KBM-7 (cell line): ENCODE results near the gene BRF1.
A peak's percentile ranks its signal among the peaks of the same experiment; 100 is the strongest.

ENCODE experiments used
- DNase-seq: peaks from one replicate; pipeline ENCODE4 v3.0.0-alpha.2; 2015
- in situ Hi-C: fragments of 300-500 bp; cut with MboI; formaldehyde crosslinking; loops from 2 replicates; pipeline ENCODE4 v1.14.3; 2020; ENCODE audit warnings: low sequenced_read_pairs, low pct_unique_long_range_greater_than_20kb, mixed read lengths

The BRF1 gene

DNA sequence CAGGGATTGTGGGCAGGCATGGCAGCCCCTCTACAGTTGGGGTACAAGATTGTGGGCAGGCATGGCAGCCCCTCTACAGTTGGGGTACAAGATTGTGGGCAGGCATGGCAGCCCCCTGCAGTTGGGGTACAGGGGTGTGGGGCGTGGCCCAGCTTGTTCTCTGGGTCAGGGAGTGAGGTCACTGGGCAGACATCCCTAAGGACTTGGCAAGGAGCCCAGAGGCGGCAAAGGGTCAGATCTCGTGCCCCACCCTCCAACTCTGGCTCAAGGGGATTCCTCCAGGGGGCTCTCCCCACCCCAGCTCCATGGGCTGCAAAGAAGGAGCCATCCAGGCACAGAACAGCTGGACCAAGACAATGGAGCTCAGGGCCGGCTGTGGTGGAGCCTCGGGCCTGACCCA, 93.9 kb downstream of the BRF1 start:
- in situ Hi-C loops: no loop called here
- no peak for DNase-seq

DNA sequence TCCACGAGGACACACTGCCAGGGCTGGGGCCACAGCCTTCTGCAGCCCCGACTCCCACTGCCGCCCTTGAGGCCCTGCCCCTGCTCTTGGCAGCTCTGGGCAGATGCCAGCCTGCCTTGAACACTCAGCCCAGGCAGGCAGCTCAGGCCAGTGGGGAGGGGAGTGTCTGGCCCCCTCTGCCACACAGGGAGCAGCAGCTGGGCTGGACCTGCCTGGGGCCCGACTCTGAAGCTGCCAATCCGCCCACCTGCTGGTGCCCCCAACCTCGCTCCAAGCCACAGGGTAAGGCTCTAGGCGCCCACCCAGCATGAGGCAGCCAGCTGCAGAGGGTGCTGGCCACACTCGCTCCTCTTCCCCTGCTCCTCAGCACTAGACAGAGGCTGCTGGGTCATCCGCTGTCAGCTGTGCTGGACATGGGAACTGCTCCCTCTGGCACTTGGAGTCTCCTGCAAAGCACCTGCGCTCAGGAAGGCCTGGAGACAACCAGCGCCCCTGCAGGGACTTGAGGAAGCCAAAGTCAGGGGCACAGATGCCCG, 95.1 kb downstream of the BRF1 start:
- in situ Hi-C loops: no loop called here
- DNase-seq: no peak

DNA sequence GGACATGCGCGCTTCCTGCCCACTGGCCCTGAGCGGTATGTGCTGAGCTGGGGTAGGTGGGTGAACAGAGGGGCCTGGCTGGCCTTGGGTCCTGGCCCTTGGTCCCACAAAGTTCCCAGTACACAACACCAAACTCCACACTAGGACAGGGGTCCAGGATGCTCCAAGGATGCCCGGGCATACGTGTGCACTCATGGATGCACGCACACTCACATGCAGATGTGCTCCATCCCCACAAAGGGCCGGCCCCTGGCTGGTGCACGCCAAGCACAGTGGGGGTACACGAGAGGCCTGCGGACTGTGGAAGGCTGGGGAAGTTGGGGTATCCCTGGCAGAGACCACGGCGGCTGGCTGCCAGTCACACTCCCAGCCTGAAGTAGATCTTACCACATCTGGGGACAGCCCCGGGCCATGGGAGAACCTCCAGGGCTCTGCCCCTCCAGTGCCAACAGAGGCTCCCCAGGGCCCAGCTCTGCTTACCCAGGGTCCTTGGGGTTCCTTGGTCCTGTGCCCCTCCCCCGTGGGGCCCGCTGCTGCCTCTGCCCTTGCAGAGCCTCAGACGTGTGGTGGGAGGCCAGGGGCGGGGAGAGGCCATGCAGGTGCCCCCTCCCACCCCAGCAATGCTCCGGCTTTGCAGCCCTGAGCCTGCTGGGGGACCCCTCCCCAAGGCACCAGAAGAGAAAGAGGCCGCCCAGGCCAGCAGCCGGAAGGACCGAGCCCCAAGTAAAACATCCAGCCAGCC, 95.7 kb downstream of the BRF1 start:
- in situ Hi-C loops: no loop called here
- no peak for DNase-seq

- in situ Hi-C loops: no loop called here
- DNase-seq: no peak
Measured at GRCh38 chr14:105204206-105204930, 96.4 kb downstream of the BRF1 start.

DNA sequence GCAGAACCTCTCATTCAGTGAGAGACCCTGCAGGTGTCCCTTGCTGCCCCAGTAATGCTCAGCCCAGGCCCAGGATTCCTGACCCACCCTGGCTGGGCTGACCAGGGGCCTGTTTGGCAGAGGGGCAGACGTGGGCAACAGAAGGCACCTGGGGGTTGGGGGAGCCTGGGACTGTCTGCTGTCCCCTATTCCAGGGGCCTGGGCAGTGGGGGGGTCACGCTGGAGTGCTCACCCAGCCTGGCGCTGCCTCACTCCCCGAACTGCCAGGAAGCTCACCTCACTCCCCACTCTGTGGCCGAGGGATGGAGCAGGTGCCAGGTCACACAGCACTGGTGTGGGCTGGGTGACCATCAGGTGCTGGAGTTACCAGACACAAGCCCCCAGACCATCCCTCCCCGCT, 97.1 kb downstream of the BRF1 start:
- in situ Hi-C loops: no loop called here
- DNase-seq: no peak

DNA sequence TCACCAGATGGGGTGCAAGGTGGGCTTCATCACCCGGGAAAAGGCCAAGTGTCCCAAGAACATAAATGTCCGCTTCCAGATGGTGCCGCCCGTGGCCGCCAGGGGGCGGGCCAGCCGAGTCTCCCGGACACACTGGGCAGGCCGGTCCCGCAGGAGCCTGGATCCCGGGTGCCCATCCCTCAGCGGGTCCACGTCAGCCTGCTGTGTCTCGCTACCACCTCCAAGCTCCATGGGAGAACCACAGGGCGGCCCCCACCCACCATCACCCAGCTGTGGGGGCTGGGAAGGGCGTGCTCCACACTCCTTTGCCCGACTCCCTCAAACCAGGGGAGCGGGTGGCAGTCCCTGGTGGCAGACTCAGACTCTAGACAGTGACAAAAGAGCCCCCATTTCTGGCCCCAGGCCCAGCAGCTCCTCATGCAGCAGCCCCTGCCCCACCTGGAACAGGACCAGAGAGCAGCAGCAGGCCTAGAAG, 97.7 kb downstream of the BRF1 start:
- peak; percentile 61 for DNase-seq
- in situ Hi-C loops: no loop called here

- in situ Hi-C loops: no loop called here
- DNase-seq: peak; percentile 85
Measured at GRCh38 chr14:105201925-105202513, 98.8 kb downstream of the BRF1 start.

GRCh38 chr14:105201156-105201924, 99.5 kb downstream of the BRF1 start:
- peak; percentile 85 for DNase-seq
- in situ Hi-C loops: no loop called here

DNA sequence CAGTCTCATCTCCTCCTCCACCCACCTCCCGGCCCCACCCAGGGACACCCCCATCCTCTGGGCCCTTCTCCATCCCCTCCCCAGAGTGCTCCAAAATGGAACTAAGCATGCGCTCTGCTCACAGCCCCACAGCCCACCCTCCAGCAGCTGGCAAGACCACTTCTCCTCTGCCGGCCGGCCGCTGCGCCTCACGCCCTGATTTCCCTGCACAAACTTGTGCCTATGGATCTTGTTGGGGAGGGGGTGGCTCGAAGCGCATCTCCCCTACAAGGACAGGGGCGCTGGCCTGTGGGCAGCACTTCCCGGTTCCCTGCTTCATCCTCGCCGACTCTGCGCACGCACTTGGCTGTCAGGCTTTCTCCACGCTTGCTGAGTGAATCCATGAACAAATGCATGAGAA, 100.2 kb downstream of the BRF1 start:
- no peak for DNase-seq
- in situ Hi-C loops: no loop called here

GRCh38 chr14:105200074-105200473, 100.7 kb downstream of the BRF1 start:
- in situ Hi-C loops: no loop called here
- no peak for DNase-seq

DNA sequence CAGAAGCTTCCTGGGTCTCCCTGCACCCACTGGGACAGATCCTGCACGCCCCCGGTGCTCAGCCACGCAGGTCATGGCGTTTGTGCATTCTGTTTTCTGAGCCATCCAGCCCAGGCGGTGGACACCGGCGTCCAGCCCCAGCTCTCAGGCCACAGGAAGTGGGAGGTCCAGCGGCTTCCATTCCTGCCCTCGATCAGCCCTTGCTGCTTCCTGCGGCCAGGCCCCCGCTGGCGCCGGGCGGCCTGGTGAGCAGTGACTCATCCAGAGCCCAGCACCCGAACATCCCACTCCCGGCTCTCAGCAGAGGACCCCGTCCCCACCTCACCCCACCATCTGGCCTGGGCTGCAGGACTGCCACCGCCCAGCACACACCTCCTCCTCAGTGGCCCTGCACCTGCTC, 101.7 kb downstream of the BRF1 start:
- DNase-seq: no peak
- in situ Hi-C loops: no loop called here

DNA sequence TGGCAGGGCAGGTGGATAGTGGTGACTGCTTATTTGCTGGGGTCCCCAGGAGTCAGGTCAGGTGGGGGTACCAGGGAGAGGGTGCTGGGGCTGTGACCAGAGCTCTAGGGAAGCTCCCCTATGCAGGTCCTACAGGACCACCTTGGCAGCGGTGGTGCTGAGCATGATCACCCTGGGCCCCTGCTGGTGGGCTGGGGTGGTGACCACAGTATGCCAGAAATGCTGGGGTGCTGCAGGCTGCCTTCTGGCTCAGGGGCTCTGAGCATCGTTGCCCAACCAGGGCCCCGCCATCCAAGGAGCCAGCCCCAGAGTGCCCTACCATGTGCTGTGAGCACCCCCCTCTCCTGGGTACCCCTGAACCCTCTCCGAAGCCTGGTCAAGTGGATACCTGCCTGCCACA, 102.2 kb downstream of the BRF1 start:
- no peak for DNase-seq
- in situ Hi-C loops: no loop called here

GRCh38 chr14:105197211-105197641, 103.6 kb downstream of the BRF1 start:
- in situ Hi-C loops: no loop called here
- no peak for DNase-seq

GRCh38 chr14:105196265-105196960, 104.4 kb downstream of the BRF1 start:
- in situ Hi-C loops: no loop called here
- no peak for DNase-seq

GRCh38 chr14:105195522-105196264, 105.1 kb downstream of the BRF1 start:
- DNase-seq: peak; percentile 44
- in situ Hi-C loops: no loop called here

GRCh38 chr14:105195051-105195450, 105.8 kb downstream of the BRF1 start:
- no peak for DNase-seq
- in situ Hi-C loops: no loop called here

GRCh38 chr14:105193916-105194782, 106.7 kb downstream of the BRF1 start:
- DNase-seq: no peak
- in situ Hi-C loops: no loop called here
